ENCODE measurements around the gene KLF4.

The KLF4 gene

DNA sequence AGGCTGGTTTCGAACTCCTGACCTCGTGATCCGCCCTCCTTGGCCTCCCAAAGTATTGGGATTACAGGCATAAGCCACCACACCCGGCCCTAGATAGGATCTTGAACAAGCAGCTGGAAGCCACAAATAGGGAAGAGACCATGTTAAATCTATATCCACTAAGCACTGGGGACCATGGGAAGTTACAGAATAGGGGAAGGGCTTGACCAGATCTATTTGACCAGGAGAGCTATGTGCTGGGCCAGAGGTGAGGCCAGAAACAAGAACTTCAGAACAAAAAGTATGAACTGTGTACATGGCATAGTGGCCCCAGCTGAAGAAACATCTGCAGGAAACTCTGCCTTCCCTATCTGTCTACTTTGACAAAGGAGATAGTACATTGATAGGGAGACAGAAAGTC, 10.8 kb downstream of the KLF4 start:
- no peak for ATAC-seq
- TF ChIP-seq BACH2 (CRISPR knock-in tag; IDR thresholded peaks at IDR 0.05; ENCODE audit: borderline replicate concordance) (no peak), GLIS3 (CRISPR knock-in tag; IDR thresholded peaks at IDR 0.05) (no peak), ZNF565 (CRISPR knock-in tag; conservative IDR thresholded peaks at IDR 0.05; ENCODE audit: low read depth) (no peak)
- TF ChIP-seq, protein P1, sequence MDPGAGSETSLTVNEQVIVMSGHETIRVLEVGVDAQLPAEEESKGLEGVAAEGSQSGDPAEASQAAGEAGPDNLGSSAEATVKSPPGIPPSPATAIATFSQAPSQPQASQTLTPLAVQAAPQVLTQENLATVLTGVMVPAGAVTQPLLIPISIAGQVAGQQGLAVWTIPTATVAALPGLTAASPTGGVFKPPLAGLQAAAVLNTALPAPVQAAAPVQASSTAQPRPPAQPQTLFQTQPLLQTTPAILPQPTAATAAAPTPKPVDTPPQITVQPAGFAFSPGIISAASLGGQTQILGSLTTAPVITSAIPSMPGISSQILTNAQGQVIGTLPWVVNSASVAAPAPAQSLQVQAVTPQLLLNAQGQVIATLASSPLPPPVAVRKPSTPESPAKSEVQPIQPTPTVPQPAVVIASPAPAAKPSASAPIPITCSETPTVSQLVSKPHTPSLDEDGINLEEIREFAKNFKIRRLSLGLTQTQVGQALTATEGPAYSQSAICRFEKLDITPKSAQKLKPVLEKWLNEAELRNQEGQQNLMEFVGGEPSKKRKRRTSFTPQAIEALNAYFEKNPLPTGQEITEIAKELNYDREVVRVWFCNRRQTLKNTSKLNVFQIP (CRISPR knock-in tag; IDR thresholded peaks at IDR 0.05; ENCODE audit: borderline replicate concordance, low read depth), result no peak

DNA sequence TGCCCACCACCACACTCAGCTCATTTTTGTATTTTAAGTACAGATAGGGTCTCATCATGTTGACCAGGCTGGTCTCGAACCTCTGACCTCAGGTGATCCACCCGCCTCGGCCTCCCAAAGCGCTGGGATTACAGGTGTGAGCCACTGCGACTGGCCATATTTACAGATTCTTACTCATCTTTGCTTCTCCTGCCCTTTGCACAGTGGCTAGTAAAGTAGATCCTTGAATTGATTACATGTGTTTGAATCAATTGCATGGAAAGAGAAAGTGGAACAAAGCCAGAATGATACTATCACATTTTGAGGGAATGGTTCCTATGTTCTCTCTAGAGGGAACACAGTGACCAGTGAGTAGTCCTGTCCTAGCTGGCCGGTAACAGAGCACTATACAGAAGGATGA, 15.4 kb downstream of the KLF4 start:
- no peak for ATAC-seq
- no peak for TF ChIP-seq ISL1 (CRISPR knock-in tag; IDR thresholded peaks at IDR 0.05)
- TF ChIP-seq ZNF565 (CRISPR knock-in tag; conservative IDR thresholded peaks at IDR 0.05; ENCODE audit: low read depth), result no peak
- TF ChIP-seq TOX (CRISPR knock-in tag; IDR thresholded peaks at IDR 0.05; ENCODE audit: borderline replicate concordance), result no peak
- TF ChIP-seq ESRRG (CRISPR knock-in tag; IDR thresholded peaks at IDR 0.05), result no peak
- TF ChIP-seq ZNF8 (CRISPR knock-in tag; IDR thresholded peaks at IDR 0.05), result no peak
- TF ChIP-seq, protein P2, sequence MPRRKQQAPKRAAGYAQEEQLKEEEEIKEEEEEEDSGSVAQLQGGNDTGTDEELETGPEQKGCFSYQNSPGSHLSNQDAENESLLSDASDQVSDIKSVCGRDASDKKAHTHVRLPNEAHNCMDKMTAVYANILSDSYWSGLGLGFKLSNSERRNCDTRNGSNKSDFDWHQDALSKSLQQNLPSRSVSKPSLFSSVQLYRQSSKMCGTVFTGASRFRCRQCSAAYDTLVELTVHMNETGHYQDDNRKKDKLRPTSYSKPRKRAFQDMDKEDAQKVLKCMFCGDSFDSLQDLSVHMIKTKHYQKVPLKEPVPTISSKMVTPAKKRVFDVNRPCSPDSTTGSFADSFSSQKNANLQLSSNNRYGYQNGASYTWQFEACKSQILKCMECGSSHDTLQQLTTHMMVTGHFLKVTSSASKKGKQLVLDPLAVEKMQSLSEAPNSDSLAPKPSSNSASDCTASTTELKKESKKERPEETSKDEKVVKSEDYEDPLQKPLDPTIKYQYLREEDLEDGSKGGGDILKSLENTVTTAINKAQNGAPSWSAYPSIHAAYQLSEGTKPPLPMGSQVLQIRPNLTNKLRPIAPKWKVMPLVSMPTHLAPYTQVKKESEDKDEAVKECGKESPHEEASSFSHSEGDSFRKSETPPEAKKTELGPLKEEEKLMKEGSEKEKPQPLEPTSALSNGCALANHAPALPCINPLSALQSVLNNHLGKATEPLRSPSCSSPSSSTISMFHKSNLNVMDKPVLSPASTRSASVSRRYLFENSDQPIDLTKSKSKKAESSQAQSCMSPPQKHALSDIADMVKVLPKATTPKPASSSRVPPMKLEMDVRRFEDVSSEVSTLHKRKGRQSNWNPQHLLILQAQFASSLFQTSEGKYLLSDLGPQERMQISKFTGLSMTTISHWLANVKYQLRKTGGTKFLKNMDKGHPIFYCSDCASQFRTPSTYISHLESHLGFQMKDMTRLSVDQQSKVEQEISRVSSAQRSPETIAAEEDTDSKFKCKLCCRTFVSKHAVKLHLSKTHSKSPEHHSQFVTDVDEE (CRISPR knock-in tag; IDR thresholded peaks at IDR 0.05), result no peak
- TF ChIP-seq, protein P3, sequence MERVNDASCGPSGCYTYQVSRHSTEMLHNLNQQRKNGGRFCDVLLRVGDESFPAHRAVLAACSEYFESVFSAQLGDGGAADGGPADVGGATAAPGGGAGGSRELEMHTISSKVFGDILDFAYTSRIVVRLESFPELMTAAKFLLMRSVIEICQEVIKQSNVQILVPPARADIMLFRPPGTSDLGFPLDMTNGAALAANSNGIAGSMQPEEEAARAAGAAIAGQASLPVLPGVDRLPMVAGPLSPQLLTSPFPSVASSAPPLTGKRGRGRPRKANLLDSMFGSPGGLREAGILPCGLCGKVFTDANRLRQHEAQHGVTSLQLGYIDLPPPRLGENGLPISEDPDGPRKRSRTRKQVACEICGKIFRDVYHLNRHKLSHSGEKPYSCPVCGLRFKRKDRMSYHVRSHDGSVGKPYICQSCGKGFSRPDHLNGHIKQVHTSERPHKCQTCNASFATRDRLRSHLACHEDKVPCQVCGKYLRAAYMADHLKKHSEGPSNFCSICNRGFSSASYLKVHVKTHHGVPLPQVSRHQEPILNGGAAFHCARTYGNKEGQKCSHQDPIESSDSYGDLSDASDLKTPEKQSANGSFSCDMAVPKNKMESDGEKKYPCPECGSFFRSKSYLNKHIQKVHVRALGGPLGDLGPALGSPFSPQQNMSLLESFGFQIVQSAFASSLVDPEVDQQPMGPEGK (CRISPR knock-in tag; IDR thresholded peaks at IDR 0.05; ENCODE audit: borderline replicate concordance), result no peak
- no peak for TF ChIP-seq ZFP3 (CRISPR knock-in tag; IDR thresholded peaks at IDR 0.05)
- TF ChIP-seq TCF4 (CRISPR knock-in tag; IDR thresholded peaks at IDR 0.05; ENCODE audit: borderline replicate concordance), result no peak
- TF ChIP-seq ZNF70 (CRISPR knock-in tag; IDR thresholded peaks at IDR 0.05), result no peak
- TF ChIP-seq GLIS3 (CRISPR knock-in tag; IDR thresholded peaks at IDR 0.05), result no peak
- no peak for TF ChIP-seq OSR1 (CRISPR knock-in tag; IDR thresholded peaks at IDR 0.05)
- TF ChIP-seq CSDC2 (CRISPR knock-in tag; IDR thresholded peaks at IDR 0.05), result no peak
- no peak for TF ChIP-seq PPARA (CRISPR knock-in tag; IDR thresholded peaks at IDR 0.05; ENCODE audit: borderline replicate concordance)
- TF ChIP-seq SNAI2 (CRISPR knock-in tag; IDR thresholded peaks at IDR 0.05), result no peak
- TF ChIP-seq, protein P4, sequence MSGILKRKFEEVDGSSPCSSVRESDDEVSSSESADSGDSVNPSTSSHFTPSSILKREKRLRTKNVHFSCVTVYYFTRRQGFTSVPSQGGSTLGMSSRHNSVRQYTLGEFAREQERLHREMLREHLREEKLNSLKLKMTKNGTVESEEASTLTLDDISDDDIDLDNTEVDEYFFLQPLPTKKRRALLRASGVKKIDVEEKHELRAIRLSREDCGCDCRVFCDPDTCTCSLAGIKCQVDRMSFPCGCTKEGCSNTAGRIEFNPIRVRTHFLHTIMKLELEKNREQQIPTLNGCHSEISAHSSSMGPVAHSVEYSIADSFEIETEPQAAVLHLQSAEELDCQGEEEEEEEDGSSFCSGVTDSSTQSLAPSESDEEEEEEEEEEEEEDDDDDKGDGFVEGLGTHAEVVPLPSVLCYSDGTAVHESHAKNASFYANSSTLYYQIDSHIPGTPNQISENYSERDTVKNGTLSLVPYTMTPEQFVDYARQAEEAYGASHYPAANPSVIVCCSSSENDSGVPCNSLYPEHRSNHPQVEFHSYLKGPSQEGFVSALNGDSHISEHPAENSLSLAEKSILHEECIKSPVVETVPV (CRISPR knock-in tag; IDR thresholded peaks at IDR 0.05), result no peak
- TF ChIP-seq ZFP30 (CRISPR knock-in tag; IDR thresholded peaks at IDR 0.05), result no peak
- TF ChIP-seq, protein P1 (CRISPR knock-in tag; IDR thresholded peaks at IDR 0.05; ENCODE audit: borderline replicate concordance, low read depth), result no peak
- TF ChIP-seq ZC3H10 (CRISPR knock-in tag; IDR thresholded peaks at IDR 0.05), result no peak
- no peak for TF ChIP-seq ARNTL (CRISPR knock-in tag; IDR thresholded peaks at IDR 0.05; ENCODE audit: borderline replicate concordance, low read depth)

All from SK-N-SH treated with all-trans-retinoic acid at 6 μM for 48 hours (cell line).